Ascending aorta (tissue), 2 donors: ENCODE results near the gene PIEZO2. TPM values are rescaled to one million over a fixed set of nuclear protein-coding genes. Genes with fewer than 3 reads are reported as not detected.

Source experiments
- DNase-seq, 2 donors: peaks; one replicate each; pipeline ENCODE4 v3.0.0-alpha.2; 2019; ENCODE audit warnings: low spot score in 2 of 2
- H3K27ac ChIP-seq, 2 donors: fragments of 200-600 bp; sonication (generic); one replicate each; pipeline ENCODE4 v1.5.1; 2016 to 2017; ENCODE audit warnings: mild to moderate bottlenecking in 1 of 2
- H3K27me3 ChIP-seq: fragments of 200-600 bp; sonication (generic); one replicate; pipeline ENCODE4 v1.5.1; 2017
- H3K36me3 ChIP-seq, 2 donors: fragments of 200-600 bp; sonication (generic); one replicate each; pipeline ENCODE4 v1.5.1; 2016
- H3K4me1 ChIP-seq, 2 donors: fragments of 200-600 bp; sonication (generic); one replicate each; pipeline ENCODE4 v1.5.1; 2016 to 2017; ENCODE audit warnings: mild to moderate bottlenecking in 1 of 2
- H3K4me3 ChIP-seq, 2 donors: fragments of 200-600 bp; sonication (generic); one replicate each; pipeline ENCODE4 v1.5.1; 2016 to 2017; ENCODE audit warnings: mild to moderate bottlenecking in 1 of 2
- H3K9me3 ChIP-seq, 2 donors: fragments of 200-600 bp; sonication (generic); one replicate each; pipeline ENCODE4 v1.5.1; 2016
- CTCF ChIP-seq, 3 experiments: fragments of 200-600 bp in 2 of 3; fragments of 450-650 bp in 1 of 3; sonication (generic) in 2 of 3; IDR thresholded peaks; one replicate each; pipeline ENCODE4 v1.5.1; 2016 to 2019; ENCODE audit warnings: antibody characterized with exemption in 3 of 3, mild to moderate bottlenecking in 1 of 3, moderate library complexity in 1 of 3
- intact Hi-C: fragments of 100-400 bp; cut with DNase I; formaldehyde crosslinking; loops from one replicate; pipeline ENCODE4 v1.15.1; 2023
- total RNA-seq: library from RNA; depleted of rRNA; stranded (reverse); fragments of >200 nt; gene quantifications from one replicate; pipeline ENCODE4 v1.1.0, GENCODE V29; 2016

The PIEZO2 gene
- total RNA-seq, 1 donor from 2014 or later, result 3.1 TPM

- no peak for DNase-seq
- no peak overlapping the region for H3K27ac ChIP-seq
- H3K4me3 ChIP-seq, result no peak overlapping the region
- intact Hi-C loops, result no loop called here
- H3K9me3 ChIP-seq, result no peaks in the 10 kb centered on the region
- no peaks in the 10 kb centered on the region for H3K4me1 ChIP-seq
- no peak for TF ChIP-seq CTCF (IDR thresholded peaks at IDR 0.05)
- H3K27me3 ChIP-seq, result no peaks in the 10 kb centered on the region
- no peaks in the 10 kb centered on the region for H3K36me3 ChIP-seq
Measured at GRCh38 chr18:11165138-11165537, 15.8 kb upstream of the PIEZO2 start.

GRCh38 chr18:11163665-11164064 is 14.3 kb upstream of the PIEZO2 start:
- Histone ChIP-seq H3K36me3 (no peaks in the 10 kb centered on the region), H3K4me3 (no peak overlapping the region), H3K9me3 (no peaks in the 10 kb centered on the region), H3K27me3 (no peaks in the 10 kb centered on the region), H3K4me1 (no peaks in the 10 kb centered on the region), H3K27ac (no peak overlapping the region)
- DNase-seq, result no peak
- intact Hi-C loops, result no loop called here
- TF ChIP-seq CTCF (IDR thresholded peaks at IDR 0.05), result no peak

- Histone ChIP-seq H3K27me3 (no peaks in the 10 kb centered on the region), H3K27ac (no peak overlapping the region), H3K9me3 (no peaks in the 10 kb centered on the region), H3K36me3 (no peaks in the 10 kb centered on the region), H3K4me3 (no peak overlapping the region), H3K4me1 (no peaks in the 10 kb centered on the region)
- TF ChIP-seq CTCF (IDR thresholded peaks at IDR 0.05), result no peak
- DNase-seq, result no peak
- intact Hi-C loops, result no loop called here
Measured at GRCh38 chr18:11162889-11163288, 13.5 kb upstream of the PIEZO2 start.

GRCh38 chr18:11162462-11162861 is 13.1 kb upstream of the PIEZO2 start:
- Histone ChIP-seq H3K4me3 (no peak overlapping the region), H3K27ac (no peak overlapping the region), H3K27me3 (no peaks in the 10 kb centered on the region), H3K9me3 (no peaks in the 10 kb centered on the region), H3K4me1 (no peaks in the 10 kb centered on the region), H3K36me3 (no peaks in the 10 kb centered on the region)
- no peak for TF ChIP-seq CTCF (IDR thresholded peaks at IDR 0.05)
- intact Hi-C loops, result no loop called here
- DNase-seq, result no peak

GRCh38 chr18:11160313-11160712 is 10.9 kb upstream of the PIEZO2 start:
- intact Hi-C loops, result no loop called here
- TF ChIP-seq CTCF (IDR thresholded peaks at IDR 0.05), result no peak
- no peak for DNase-seq
- Histone ChIP-seq H3K27me3 (no peaks in the 10 kb centered on the region), H3K36me3 (no peaks in the 10 kb centered on the region), H3K27ac (no peak overlapping the region), H3K9me3 (no peaks in the 10 kb centered on the region), H3K4me3 (no peak overlapping the region), H3K4me1 (no peaks in the 10 kb centered on the region)

GRCh38 chr18:11159844-11160243 is 10.5 kb upstream of the PIEZO2 start:
- Histone ChIP-seq H3K27me3 (no peaks in the 10 kb centered on the region), H3K36me3 (no peaks in the 10 kb centered on the region), H3K4me1 (no peaks in the 10 kb centered on the region), H3K9me3 (no peaks in the 10 kb centered on the region), H3K27ac (no peak overlapping the region), H3K4me3 (no peak overlapping the region)
- intact Hi-C loops, result loop anchor here (10.0 kb wide), 1 partner anchor 595 kb away; no protein-coding TSS in a partner anchor
- DNase-seq, result no peak
- no peak for TF ChIP-seq CTCF (IDR thresholded peaks at IDR 0.05)
